ENCODE measurements around the gene EFHD2.
"Not testable (repeated sequence)": the region's sequence is repeated elsewhere in the genome, so short reads cannot be mapped to it uniquely, and the experiment has no call there.

Gene EFHD2

DNA sequence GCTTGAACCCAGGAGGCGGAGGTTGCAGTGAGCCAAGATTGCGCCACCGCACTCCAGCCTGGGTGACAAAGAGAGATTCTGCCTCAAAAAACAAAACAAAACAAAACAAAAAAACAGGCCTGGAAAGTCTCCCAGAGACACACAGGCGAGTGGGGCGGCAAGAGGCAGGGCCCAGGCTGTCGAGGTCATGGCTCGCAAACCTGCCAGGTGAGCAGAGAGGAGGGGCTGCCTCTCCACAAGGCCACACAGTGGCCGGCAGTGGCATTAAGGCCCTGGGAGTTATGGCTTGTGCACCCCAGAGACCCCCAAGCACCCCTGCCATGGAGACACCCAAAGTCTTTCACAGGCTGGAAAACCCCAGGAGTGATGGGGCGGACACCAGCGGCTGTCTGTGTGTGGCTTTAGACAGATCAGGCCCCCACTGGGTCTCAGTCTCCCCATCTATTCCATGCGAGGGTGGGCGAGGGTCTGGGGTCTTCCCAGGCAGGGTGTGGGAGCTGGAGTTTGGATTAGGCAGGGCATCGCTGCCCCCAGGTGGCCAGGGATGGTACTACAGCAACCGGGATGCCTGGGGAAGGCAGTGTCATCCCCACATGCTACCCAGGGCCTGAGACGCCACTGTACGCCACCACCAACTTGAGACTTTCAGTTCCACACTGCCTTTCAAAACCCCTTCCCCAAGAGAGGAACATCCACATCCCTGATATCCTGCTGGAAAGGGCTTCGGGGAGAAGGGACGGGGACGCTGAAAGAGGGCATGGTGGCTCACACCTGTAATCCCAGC is 21.3 kb downstream of the EFHD2 start:
- DNase-seq (ENCODE audit: low read depth in 3 of 3): peak; percentile 35 to 65 (median 64)

DNA sequence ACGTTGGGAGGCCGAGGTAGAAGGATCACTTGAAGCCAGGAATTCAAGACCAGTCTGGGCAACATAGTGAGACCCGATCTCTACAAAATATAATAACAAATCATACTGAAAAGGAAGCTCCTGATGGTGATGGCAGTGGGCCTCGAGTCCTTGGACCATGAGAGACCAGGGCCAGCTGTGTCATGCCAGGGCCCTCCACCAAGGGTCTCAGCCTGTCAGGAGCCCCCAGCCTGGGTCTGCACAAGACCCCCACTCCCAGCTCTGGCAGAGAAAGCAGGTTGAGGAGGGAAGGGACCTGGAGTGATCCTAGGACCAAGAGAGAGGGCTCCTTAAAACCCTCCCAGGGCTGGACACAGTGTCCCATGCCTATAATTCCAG is 21.9 kb downstream of the EFHD2 start:
- DNase-seq (ENCODE audit: low read depth in 3 of 3): no peak

DNA sequence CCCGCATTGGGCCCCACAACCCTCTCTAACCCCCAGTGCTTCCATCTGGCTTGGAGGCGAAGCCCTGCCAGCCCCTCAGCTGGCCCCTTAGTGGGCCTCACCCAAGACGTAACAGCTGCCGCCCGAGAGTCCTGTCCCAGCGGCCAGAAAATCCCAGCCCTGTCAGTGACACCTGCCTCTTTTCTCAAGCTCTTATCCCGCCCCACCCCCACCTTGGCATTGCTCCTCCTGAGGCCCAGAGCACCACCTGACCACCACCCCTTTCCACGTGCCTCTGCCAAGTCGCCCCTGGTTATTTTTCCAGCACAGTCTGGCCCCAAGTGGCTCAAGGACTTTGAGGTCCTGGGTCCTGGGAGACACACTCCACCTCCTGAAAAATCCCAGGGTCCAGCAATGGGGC is 22.6 kb downstream of the EFHD2 start:
- DNase-seq (ENCODE audit: low read depth in 3 of 3): no peak

DNA sequence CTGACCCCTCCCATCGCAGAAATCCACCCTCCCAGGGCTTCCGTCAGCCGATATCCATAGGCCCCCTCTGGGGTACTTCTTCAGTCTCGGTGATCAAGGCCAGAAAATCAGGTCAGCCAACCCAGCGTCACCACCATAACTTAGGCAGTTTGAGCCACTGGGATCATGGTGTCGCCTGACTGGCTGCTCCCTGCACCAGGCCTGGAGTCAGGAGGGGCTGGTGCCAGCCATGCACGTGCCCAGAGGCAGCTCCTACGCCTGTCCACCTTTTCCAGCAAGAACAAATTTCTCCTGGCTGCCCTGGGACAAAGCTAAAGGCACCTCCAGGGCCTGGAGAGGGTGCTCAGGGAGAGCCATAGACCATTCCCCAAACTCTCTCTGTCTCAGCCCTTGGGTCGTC is 23.8 kb downstream of the EFHD2 start:
- DNase-seq (ENCODE audit: low read depth in 3 of 3): no peak

DNA sequence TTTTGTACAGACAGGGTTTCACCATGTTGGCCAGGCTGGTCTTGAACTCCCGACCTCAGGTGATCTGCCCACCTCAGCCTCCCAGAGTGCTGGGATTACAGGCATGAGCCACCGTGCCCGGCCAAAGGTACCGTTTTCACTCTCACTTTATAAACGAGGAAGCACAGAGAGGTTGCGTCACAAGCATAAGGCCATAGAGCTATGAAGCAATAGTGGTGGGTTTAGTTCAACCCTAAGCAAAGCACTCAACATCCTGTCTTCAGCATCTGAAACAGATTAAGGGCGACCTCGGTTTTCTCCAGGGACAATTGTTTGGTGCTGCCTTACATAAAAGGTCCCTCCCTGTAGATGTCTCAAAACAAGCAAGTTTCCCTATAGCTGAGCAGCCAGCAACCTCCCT is 25.1 kb downstream of the EFHD2 start:
- not testable (repeated sequence) for DNase-seq (ENCODE audit: low read depth in 3 of 3)

DNA sequence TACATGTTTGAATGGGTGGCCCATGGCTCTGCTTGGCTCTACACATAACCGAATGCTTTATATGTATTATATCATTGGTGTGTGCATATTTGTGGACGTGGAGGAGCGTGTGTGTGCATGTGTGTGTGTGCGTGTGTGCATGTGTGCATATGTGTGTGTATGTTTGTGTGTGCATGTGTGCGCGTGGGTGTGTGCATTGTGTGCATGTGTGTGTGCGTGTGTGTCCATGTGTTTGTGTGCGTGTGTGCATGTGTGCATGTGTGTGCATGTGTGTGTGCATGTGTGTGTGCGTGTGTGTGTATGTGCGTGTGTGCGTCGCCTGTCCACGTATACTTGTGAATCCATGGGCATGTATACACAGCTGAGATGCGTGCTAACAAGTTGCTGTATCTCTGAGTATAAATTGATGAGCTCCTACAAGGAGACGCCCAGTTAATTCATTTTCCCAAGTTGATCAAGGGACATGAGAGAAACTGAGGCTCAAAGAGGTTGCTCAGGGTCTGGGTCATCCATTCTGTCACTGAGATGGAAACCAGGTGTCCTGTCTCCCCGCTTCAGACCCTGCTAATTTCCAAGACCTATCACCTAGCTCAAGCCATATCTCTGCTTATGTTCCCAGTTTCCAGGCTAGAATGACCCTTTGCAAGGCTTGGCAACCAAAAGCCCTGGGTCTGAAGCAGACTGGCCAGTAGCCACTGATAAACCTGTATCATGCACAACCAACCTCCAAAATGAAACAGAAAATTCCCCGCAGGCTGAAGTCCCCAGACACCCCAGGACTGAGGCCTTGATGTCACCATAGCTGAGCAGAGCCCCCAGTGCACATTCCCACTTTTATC is 25.8 kb downstream of the EFHD2 start:
- no peak for DNase-seq (ENCODE audit: low read depth in 3 of 3)

DNA sequence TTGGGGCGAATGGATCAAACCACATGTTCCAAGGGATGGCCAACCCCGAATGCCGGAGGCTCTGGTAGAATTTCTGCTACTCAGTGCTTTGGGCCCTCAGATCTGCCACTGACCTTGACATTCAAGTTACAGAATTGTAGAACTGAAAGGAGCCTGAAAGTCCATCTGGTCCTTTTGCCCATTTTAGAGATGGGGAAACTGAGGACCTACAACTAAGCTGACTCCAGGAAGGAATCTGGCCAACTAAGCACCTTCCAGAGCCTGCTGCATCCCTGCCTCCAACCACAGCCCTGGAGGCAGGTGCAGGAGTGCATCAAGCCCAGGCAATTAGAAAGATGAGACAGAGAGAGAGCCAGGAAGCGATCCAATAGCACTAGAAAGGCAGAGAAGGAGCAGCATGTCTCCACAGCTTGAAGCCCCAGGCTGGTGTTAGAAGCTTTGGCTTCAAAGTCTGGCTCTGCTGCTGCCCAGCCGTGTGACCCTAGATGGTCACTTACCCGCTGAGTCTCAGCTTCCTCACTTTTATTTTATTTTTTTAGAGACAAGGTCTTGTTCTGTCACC is 27.3 kb downstream of the EFHD2 start:
- no peak for DNase-seq (ENCODE audit: low read depth in 3 of 3)

DNA sequence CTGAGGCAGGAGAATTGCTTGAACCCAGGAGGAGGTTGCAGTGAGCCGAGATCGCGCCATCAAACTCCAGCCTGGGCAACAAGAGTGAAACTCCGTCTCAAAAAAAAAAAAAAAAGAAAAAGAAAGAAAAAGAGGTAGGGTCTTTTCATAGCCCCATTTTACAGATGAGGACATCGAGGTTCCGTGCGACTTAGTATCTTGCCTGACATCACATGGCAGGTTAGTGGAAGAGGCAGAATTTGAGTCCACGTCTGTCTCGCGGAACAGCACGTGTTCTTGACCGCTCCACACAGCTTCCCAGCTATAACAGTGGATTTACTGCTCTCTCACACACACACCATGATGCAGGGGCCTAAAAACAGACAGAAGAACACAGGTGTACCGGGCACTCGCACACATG is 29.6 kb downstream of the EFHD2 start:
- no peak for DNase-seq (ENCODE audit: low read depth in 3 of 3)

DNA sequence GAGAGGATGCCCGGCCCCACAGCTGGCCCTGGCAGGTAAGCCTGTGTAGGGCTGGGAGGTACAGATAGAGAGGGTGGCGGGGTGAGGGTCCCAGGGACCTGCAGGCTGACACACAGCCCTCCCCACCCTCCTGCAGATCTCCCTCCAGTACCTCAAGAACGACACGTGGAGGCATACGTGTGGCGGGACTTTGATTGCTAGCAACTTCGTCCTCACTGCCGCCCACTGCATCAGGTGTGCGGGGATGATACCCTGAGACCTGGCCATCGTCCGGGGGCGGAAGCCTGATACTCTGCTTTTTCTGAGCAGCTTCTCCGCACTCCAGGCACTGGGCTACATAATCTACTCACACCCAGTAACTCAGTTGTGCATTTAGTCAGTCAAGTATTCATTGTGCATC is 30.7 kb downstream of the EFHD2 start:
- DNase-seq (ENCODE audit: low read depth in 3 of 3): no peak

DNA sequence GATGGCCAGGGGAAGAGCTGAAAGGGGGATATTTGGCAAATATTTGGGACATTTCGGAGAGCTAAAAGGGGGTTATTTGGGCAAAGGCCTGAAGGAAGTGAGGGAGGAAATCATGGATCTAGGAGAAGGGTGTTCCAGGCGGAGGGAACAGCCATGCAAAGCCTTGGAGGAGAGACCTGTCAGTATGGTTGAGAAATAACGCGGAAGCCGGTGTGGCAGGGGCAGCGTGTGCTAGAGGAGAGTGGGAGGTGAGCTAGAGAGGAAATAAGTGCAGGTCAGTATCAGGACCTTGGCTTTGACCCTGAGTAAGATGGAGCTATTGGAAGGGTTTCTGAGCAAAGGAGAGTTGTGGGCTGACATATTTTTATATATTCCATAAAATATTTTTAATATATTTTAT is 31.6 kb downstream of the EFHD2 start:
- DNase-seq (ENCODE audit: low read depth in 3 of 3): no peak

DNA sequence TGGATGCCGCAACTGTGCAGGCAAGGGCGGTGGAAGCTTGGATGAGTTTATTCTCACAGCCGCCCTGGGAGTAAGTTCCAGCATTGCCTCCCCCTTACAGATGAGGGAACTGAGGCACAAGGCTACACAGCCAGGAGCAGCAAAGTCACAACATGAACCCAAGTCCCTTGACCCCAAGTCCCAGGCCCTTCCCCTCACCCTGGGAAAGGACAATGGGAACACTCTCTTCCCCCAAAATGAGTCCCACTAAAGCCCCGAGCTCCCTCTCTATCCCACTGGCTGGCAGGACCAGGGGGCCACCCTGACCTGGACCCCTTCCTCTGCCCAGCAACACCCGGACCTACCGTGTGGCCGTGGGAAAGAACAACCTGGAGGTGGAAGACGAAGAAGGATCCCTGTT is 32.4 kb downstream of the EFHD2 start:
- no peak for DNase-seq (ENCODE audit: low read depth in 3 of 3)

DNA sequence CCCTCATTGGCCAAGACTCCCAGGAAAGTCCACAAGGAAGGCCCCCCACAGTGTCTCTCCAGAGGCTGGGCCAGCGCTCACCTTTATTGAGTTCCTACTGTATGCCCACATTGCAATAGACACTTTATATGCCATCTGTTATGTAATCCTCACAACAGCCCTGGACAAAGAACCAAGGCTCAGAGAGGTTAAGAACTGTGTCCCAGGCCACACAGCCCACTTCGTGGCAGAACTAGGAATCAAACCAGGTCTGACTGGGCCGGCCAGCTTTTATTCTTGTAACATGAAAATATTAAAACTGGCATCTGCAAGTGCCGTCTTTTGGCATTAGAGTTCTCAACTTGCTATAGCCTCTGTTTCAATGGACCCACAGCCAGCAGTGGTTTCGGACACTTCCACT is 33.1 kb downstream of the EFHD2 start:
- no peak for DNase-seq (ENCODE audit: low read depth in 3 of 3)

DNA sequence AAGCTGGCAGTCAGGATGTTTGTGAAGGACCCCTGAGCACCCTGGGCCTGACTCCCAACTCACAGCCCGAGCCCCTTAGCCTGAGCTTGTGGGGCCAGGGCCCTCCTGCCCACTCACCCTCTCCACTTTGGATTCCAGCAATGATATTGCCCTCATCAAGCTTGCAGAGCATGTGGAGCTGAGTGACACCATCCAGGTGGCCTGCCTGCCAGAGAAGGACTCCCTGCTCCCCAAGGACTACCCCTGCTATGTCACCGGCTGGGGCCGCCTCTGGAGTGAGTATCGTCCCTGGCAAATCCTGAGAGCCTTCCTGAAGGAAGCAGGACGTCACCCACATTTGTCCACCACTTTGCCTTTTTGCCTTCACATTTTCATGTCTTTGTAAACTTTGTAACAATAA is 33.6 kb downstream of the EFHD2 start:
- DNase-seq (ENCODE audit: low read depth in 3 of 3): no peak

DNA sequence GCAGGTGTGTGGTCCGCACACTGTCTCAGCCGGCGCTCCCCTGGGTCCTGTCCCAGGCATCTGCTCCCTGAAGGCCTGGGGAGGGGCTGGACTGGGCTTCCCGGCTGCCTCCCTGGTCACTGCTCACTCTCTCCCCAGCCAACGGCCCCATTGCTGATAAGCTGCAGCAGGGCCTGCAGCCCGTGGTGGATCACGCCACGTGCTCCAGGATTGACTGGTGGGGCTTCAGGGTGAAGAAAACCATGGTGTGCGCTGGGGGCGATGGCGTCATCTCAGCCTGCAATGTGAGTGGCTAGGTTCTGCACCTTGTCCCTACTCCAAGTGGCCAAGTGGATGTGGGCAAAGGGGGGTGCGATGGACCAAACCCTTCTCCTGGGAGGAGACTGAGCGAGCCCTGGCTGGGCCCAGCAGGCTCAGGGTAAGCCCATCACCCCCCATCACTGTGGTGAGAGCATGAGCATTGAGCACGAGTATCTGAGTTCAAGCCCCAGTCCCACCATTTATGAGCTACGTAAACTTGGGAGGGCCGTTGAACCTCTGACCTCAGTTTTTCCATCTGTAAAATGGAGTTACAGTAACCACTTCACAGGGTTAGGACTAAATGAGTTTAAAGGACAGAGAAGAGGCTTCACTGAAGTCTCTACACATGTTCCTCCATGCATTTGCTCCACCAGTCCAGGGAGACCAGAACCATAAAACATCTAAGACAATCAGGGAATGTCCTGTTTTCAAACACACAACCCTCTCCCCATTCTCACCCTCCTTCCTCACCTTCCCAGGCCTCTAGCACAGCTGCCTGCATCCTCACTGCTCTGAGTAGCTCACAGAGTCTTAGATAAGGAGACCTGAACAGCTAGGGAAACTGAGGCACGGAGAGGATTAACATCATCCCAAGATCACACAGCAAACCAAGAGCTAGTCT is 35.0 kb downstream of the EFHD2 start:
- no peak for DNase-seq (ENCODE audit: low read depth in 3 of 3)

DNA sequence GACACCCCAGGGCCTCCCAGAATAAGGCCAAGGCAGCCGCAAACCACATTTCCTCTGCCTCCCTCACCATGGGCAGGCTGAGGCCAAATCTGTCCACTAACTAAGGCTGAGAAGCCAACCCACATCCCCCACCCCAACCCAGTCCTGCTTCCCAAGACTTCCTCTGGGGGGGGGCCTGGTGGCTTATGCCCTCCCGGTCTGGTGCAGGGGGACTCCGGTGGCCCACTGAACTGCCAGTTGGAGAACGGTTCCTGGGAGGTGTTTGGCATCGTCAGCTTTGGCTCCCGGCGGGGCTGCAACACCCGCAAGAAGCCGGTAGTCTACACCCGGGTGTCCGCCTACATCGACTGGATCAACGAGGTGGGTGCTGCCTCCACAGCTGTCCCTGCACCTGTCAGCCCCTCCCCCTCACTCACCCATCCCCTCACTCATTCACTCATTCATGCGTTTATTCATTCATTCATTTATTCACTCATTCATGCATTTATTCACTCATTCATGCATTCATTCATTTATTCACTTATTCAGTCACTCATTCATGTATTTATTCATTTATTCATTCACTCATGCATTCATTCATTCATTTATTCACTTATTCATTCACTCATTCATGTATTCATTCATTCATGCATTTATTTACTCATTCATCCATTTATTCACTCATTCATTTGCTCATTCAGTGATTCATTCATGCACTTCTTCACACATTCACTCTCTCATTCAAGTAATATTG is 35.9 kb downstream of the EFHD2 start:
- no peak for DNase-seq (ENCODE audit: low read depth in 3 of 3)

DNA sequence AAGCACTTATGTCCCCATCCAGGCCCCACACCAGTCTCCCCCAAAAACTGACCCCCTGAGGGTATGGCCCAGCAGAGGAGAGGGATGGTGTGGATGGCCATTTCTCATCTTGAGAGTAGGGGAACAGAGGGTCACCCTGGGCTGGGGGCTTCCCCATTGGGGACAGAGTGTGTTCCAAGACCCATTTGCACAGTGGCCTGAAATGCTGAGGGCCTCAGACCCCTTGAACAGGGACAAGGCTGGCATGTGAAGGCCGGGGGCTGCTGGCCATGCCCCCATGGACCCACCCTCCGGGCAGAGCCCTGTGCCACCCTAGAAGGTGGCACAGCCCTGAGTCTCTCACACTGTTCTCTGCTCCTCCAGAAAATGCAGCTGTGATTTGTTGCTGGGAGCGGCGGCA is 36.5 kb downstream of the EFHD2 start:
- no peak for DNase-seq (ENCODE audit: low read depth in 3 of 3)

DNA sequence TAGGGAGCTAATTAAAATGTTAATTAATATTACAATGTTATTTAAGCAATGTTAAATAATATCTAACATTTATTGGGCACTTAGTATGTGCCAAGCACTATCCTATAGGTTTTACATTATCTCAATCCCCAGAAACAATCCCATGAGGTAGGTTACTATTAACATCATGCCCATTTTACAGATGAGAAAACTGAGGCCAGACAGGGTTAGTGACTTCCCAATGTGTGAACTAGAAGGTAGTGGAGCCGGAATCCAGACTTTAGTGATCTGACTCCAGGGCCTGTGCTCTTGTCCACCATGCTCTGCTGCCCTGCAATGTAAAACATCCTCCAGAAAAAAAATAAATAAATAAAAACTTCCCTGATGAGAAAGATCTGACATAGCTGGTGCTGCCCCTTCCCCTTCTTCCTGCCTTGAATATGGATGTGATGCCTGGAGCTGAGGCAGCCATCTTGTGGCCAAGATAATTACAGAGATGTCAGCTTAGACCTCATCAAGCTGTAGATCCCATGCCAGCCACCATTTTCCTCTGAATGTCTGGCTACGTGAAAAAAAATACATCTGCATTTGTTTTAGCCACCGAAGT is 39.3 kb downstream of the EFHD2 start:
- DNase-seq (ENCODE audit: low read depth in 3 of 3): no peak

DNA sequence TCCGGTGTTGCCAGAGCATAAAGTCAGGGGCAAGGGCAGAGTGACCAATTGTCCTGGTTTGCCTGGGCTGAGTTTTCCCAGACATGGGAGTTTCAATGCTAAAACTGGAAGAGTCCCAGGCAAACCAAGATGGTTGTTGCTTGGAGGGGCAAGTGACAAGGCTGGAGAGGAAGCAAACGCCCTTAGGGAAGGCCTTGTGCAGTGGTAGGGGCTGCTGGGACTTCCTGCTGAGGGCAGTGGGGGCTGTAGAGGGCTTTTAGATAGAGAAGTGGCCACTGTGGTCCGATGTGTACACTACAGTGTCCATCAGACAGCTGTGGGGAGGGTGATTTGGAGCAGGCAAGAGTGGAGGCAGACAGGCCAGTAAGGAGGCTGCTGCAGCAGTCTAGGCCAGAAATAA is 39.9 kb downstream of the EFHD2 start:
- no peak for DNase-seq (ENCODE audit: low read depth in 3 of 3)

DNA sequence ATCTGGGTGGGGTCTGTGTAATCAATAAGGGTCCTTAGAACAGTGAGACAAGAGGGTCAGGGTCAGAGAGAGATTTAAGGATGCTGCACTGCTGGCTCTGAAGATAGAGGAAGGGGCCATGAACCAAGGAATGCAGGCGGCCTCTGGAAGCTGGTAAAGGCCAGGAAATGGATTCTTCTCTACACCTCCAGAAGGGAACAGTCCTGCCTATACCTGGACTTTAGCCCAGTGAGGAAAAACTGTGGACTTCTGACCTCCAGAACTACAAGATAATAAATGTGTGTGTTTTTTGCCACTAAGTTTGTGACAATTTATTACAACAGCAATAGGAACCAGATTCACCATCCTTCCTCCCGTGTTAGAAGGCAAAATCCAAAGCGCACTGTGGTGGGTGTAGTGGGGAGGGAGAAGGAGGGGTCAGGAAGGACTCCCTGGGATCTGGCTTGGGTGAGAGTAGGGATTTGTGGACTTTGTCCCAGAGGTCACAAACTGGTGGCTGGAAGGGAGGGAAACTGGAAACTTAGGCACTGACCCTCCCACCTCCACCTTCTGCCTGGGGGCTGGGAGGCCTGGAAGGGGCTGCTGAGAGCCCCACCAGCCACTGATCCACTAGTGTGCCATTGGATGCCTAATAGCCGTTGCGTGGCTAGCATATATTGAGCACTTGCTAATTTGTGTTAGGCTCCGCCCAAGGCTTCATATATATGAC is 41.5 kb downstream of the EFHD2 start:
- DNase-seq (ENCODE audit: low read depth in 3 of 3): no peak

DNA sequence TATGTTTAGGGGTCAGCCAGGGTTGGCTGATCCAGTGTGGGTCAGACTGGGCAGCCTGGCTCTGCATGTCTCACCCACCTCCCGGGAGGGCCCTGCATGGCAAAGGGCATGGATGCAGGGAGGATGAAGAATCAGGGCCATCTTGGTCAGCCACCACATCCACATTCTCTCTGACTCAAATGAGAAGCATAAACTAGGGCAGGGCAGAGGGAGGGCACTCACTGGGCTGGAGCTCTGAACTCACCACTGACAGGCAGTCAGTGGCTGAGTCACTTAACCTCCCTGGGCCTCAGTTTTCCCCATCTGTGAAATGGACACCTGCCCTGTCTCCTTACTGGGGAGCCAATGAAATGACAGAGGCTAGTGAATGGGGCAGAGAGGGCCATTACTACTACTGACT is 42.5 kb downstream of the EFHD2 start:
- DNase-seq (ENCODE audit: low read depth in 3 of 3): no peak
